Suppressor macrophage treated with lipopolysaccharide for 4 hours (primary cell): Measurements from ENCODE around the gene PRIM2.
"Not testable (repeated sequence)": the region's sequence is repeated elsewhere in the genome, so short reads cannot be mapped to it uniquely, and the experiment has no call there.

ENCODE experiments used
- DNase-seq: peaks from one replicate; pipeline ENCODE4 v3.0.0-alpha.2; 2020

The PRIM2 gene

DNA sequence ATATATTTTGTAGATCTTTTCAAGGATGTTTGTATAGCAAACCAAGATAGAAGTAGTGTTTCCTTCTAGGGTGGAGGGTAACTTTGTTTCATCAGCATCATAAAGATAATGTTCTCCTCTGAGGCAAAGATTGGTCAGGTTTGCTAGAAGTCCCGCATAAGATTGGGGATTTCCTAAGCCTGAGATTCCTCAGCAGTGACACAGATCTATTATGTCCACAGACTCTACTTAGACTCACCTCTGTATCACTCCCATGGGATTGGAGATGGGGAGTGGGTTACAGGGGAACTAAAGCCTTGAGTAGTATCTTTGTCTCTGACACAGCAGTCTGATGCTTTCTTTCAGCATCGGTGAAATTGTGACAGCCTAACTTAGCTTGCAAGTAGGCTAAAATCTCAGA, 341.1 kb downstream of the PRIM2 start:
- DNase-seq, result not testable (repeated sequence)

DNA sequence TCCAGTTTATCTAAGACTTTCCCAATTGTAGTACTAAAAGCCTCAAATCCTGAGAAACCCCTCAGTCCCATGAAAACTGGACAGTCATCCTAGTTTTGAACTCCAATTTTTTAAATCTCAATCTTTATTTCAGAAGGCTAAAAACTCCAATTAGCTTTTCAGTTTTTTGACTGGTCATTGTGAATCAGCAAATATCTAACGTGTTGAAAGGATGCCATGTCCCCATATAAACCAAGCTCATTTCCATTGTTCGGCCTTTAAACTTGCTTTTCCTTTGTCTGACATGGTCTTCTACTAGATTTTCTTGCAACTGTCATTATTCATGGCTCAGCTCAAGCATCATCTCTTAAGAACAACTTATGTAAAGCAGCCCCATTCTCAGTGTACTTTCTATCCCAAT, 342.4 kb downstream of the PRIM2 start:
- DNase-seq, result not testable (repeated sequence)

DNA sequence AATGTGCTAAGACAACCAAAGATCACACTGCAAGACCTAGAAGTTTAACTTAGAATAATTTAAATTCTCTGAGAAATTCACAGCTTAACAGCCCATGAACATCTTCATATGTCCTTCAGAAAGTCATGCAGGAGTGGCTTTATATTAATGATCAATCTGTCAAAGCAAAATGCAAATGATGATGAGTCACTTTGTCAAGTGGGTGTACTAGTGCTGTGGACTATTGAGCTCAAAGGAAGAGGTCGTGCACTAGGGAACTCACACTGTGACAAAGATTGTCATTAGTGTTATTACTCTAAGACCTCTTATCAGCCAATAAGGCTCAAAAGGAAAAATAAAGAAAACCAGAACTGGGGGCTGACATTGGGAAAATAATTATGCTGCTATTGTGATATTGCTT, 343.5 kb downstream of the PRIM2 start:
- DNase-seq, result not testable (repeated sequence)

DNA sequence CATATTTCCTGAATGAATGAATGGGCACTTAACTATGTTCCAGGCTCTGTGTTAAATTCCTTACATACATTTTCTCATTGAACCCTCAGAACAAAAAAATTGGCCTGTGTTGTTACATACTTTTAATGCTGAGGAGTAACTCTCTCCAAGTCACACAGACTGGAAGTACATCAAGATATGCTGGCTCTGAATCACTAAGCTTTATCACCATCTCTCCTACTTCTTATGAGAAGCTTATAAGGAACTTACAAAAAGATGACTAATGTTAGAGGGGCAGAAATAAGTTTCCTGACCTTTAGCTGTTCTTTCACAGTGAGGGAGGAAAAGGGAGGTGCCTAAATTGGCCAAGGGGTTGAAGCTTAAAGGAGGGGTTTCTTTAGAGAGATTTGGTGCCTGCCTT, 350.7 kb downstream of the PRIM2 start:
- DNase-seq, result not testable (repeated sequence)

DNA sequence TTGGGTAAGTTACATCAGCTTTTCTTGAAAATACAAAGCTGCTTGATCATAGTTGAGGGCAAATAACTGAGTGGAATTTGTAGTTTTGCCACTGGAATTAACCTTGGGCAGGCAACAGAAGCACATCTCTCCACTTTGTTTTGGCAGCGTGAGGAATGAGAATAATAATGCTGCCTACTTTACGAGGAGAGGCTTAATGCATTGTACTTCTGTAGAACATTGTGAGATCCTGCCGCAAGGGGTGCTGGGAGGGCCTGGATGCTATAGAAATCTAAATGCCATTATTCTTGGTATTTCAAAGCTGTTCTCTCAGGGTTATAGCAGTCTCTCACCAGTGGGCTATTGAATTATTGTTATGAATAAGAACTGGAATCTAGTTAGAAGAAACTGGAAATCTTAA, 353.8 kb downstream of the PRIM2 start:
- not testable (repeated sequence) for DNase-seq

DNA sequence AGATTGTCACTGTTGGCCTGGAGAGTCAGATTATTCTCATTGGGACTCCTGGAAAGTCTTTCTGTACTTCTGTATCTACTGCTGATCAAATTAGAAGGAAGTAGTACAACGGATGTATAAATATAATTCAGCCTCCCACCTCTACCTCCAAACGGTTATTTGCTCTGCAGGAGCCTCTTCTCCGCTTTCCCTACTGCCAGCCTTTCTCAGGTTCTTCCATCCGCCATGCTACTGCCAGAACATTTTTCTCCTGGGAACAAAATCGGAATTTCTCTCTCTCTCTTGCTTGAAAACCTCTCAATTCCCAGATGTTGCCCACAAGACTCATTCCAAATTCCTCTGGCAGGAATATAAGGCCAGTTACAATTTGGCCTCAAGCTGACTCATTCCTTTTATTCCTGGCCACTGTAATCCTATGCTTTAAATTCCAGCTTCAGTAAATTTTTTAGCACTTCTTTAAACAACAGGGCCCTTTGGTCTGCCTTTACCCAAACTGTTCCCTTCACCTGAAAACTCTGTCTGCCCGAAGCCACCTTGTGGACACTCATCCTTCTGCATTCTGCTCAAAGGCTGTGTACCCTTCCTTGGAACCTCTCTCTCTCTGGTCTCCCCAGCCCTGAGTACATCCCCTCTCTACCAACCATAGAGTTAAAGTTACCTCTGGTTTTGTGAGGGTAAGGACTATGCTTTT, 354.7 kb downstream of the PRIM2 start:
- not testable (repeated sequence) for DNase-seq

DNA sequence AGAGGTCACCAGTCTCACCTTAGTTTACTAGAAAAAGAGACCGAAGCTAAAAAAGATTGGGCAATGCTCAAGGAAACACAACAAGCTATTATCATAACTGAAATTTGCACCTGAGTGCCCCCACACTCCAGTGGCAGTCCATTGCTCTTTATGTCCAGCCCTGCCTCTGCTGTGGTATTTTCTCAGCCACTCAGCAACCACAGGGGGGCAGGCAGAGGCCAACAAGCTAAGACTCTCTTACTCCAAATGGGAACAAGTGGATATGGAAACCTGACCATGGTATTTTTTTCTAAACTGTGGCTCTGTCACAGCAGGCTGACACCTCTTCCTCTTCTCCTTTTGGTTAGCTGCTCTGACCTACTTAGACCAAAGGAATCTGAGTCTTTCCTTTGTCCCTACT, 355.9 kb downstream of the PRIM2 start:
- DNase-seq, result not testable (repeated sequence)

DNA sequence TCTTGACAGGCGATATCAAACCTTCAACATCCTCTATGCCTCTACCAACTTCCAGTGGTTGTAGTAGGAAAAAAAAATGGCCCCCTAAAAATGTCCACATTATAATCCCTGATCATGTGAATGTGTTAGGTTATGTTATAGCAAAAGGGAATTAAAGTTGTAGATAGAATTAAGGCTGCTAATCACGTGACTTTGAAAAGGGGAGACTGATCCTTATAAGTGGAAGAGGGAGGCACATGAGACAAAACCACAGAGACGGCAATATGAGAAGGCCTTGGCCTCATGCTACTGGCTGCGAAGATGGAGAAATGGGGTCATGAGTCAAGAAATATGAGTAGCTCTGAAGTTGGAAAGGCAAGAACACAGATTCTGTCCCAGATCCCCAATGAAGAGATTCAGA, 358.0 kb downstream of the PRIM2 start:
- DNase-seq, result not testable (repeated sequence)

DNA sequence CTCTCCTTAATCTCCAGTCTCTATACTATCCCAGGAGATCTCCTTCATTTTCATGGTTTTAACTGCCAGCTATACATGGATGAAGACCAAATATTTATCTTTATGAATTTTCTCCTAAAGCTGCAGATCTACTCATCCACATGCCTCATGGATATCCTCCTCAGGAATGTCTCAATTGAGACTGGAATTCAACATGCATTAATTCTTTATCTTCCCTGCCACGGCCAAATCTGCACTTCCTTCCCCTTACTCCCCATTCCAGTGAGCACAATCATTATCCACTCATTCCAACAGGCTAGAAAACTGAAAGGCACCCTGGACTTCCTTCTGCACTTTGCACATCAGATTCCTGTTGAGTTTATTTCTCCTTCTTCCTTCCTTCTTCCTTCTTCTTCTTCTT, 379.0 kb downstream of the PRIM2 start:
- not testable (repeated sequence) for DNase-seq
